Measurements from ENCODE around the gene S100A6. TPM values are rescaled to one million over a fixed set of nuclear protein-coding genes. Genes with fewer than 3 reads are reported as not detected.

S100A6 gene
- total RNA-seq, 4 donors from 2014 or later = 595 to 840 (median 634) TPM

GRCh38 chr1:153498746-153499145 lies 37.0 kb downstream of the S100A6 start:
- 8 to 17% methylated on average over 1 to 2 of the region's 2 CpGs for WGBS, 2 donors (ENCODE audit: low coverage in 1 of 2)
- TF ChIP-seq POLR2A (IDR thresholded peaks at IDR 0.05) (no peak), CTCF (IDR thresholded peaks at IDR 0.05) (no peak), POLR2AphosphoS5 (IDR thresholded peaks at IDR 0.05) (no peak), EP300 (IDR thresholded peaks at IDR 0.05) (no peak)
- no peak for ATAC-seq

GRCh38 chr1:153495536-153495935 lies 40.3 kb downstream of the S100A6 start:
- no peaks in the 10 kb centered on the region for H3K27me3 ChIP-seq
- peaks cover 0 to 22% (median 12%) of the 10 kb centered on the region in 3 donors for H3K4me1 ChIP-seq
- no peaks in the 10 kb centered on the region for H3K36me3 ChIP-seq
- H3K27ac ChIP-seq = no peak overlapping the region
- H3K9me3 ChIP-seq = no peaks in the 10 kb centered on the region
- TF ChIP-seq POLR2A (IDR thresholded peaks at IDR 0.05) (no peak), EP300 (IDR thresholded peaks at IDR 0.05) (no peak), CTCF (IDR thresholded peaks at IDR 0.05) (no peak), POLR2AphosphoS5 (IDR thresholded peaks at IDR 0.05) (no peak)
- H3K4me3 ChIP-seq = no peak overlapping the region
- 51% methylated on average over 4 of the region's 6 CpGs; no CpG with 5 or more reads in 1 of the 2 donors for WGBS, 2 donors (ENCODE audit: low coverage in 1 of 2)
- no peak for ATAC-seq

More at GRCh38 chr1:153498746-153499145, 37.0 kb downstream of the S100A6 start:
- peaks cover 0 to 5% (median under 1%) of the 10 kb centered on the region in 3 donors for H3K4me1 ChIP-seq
- no peaks in the 10 kb centered on the region for H3K36me3 ChIP-seq
- no peak overlapping the region for H3K27ac ChIP-seq
- no peaks in the 10 kb centered on the region for H3K9me3 ChIP-seq
- no peaks in the 10 kb centered on the region for H3K27me3 ChIP-seq
- no peak overlapping the region for H3K4me3 ChIP-seq

- no peak overlapping the region for H3K4me3 ChIP-seq
- H3K36me3 ChIP-seq = no peaks in the 10 kb centered on the region
- ATAC-seq = no peak
- no peak overlapping the region for H3K27ac ChIP-seq
- peaks cover 0 to 27% (median 13%) of the 10 kb centered on the region in 3 donors for H3K4me1 ChIP-seq
- no peaks in the 10 kb centered on the region for H3K27me3 ChIP-seq
- 19 to 43% methylated on average over 3 of the region's 6 CpGs for WGBS, 2 donors (ENCODE audit: low coverage in 1 of 2)
- no peaks in the 10 kb centered on the region for H3K9me3 ChIP-seq
- TF ChIP-seq POLR2A (IDR thresholded peaks at IDR 0.05) (no peak), CTCF (IDR thresholded peaks at IDR 0.05) (peak; percentile 87 to 92 (median 88))
Observed at GRCh38 chr1:153494976-153495535, 40.7 kb downstream of the S100A6 start.

- TF ChIP-seq POLR2A (IDR thresholded peaks at IDR 0.05) (no peak), EP300 (IDR thresholded peaks at IDR 0.05) (no peak), CTCF (IDR thresholded peaks at IDR 0.05) (no peak), POLR2AphosphoS5 (IDR thresholded peaks at IDR 0.05) (no peak)
- ATAC-seq = no peak
- Histone ChIP-seq H3K27me3 (no peaks in the 10 kb centered on the region), H3K36me3 (no peaks in the 10 kb centered on the region), H3K9me3 (no peaks in the 10 kb centered on the region), H3K4me1 (peaks cover 0 to 37% (median 13%) of the 10 kb centered on the region in 3 donors), H3K27ac (peak overlapping the region in 1 of 4 donors; percentile 20), H3K4me3 (no peak overlapping the region)
- WGBS, 2 donors (ENCODE audit: low coverage in 1 of 2) = 75 to 81% methylated on average over 4 to 5 of the region's 6 CpGs
Observed at GRCh38 chr1:153493343-153493960, 42.3 kb downstream of the S100A6 start.

All from gastroesophageal sphincter (tissue), 4 donors.